ENCODE results near the gene NBEA. TPM values are rescaled to one million over a fixed set of nuclear protein-coding genes. Genes with fewer than 3 reads are reported as not detected.

Gene NBEA
- polyA plus RNA-seq, 2 of the 4 experiments (the other 2 are of a cell fraction): 3.5 to 11.8 TPM

- no peak for TF ChIP-seq MAZ (IDR thresholded peaks at IDR 0.05; ENCODE audit: borderline replicate concordance, low read depth, low read length)
These were observed 584.5 kb downstream of the NBEA start (continued) for GRCh38 chr13:35526577-35526976.

- Histone ChIP-seq H3K9me3 (no peaks in the 10 kb centered on the region), H3K4me1 (no peaks in the 10 kb centered on the region), H3K4me2 (no peak overlapping the region), H3K4me3 (no peak overlapping the region), H3K27ac (no peak overlapping the region)
- ChIA-PET POLR2A (no interaction called here), CTCF (no interaction called here)
- DNase-seq (ENCODE audit: low read depth in 1 of 2, low spot score in 1 of 2): no peak
- ATAC-seq: no peak
- no peak for FAIRE-seq
- TF ChIP-seq SREBF2 (IDR thresholded peaks at IDR 0.05): no peak
- no peak for TF ChIP-seq POLR2AphosphoS2 (conservative IDR thresholded peaks at IDR 0.05; ENCODE audit: low read length)
- no peak for TF ChIP-seq HOXB5 (CRISPR knock-in tag; IDR thresholded peaks at IDR 0.05)
- TF ChIP-seq FOSL2 (IDR thresholded peaks at IDR 0.05): no peak
- no peak for TF ChIP-seq FOSL2 (CRISPR knock-in tag; IDR thresholded peaks at IDR 0.05)
- TF ChIP-seq HOXB13 (CRISPR knock-in tag; IDR thresholded peaks at IDR 0.05; ENCODE audit: low read depth): no peak
- no peak for TF ChIP-seq CHD2 (IDR thresholded peaks at IDR 0.05; ENCODE audit: low read length, partially characterized antibody)
- 88% methylated on average over 4 of the region's 10 CpGs for WGBS (ENCODE audit: missing lambda C conversion rate)
These were observed 585.4 kb downstream of the NBEA start for GRCh38 chr13:35527451-35527850.

GRCh38 chr13:35530147-35530546 is 588.1 kb downstream of the NBEA start:
- ATAC-seq (no peak), FAIRE-seq (no peak), DNase-seq (ENCODE audit: low read depth in 1 of 2, low spot score in 1 of 2) (no peak)
- ChIA-PET POLR2A (no interaction called here), CTCF (no interaction called here)
- Histone ChIP-seq H3K9me3 (no peaks in the 10 kb centered on the region), H3K27ac (no peak overlapping the region), H3K4me2 (no peak overlapping the region), H3K4me1 (no peaks in the 10 kb centered on the region), H3K4me3 (no peak overlapping the region)
- TF ChIP-seq RARB (CRISPR knock-in tag; IDR thresholded peaks at IDR 0.05): no peak
- no peak for TF ChIP-seq RFX5 (IDR thresholded peaks at IDR 0.05)
- TF ChIP-seq RAD21 (conservative IDR thresholded peaks at IDR 0.05 in 1 of 2, IDR thresholded peaks at IDR 0.05 in 1 of 2): no peak
- 92% methylated on average over 5 of the region's 5 CpGs for WGBS (ENCODE audit: missing lambda C conversion rate)

- no peak overlapping the region for H3K4me2 ChIP-seq
- DNase-seq (ENCODE audit: low read depth in 1 of 2, low spot score in 1 of 2) (no peak), FAIRE-seq (no peak), ATAC-seq (no peak)
- TF ChIP-seq ZFP36 (IDR thresholded peaks at IDR 0.05; ENCODE audit: borderline replicate concordance, partially characterized antibody) (no peak), PHF8 (IDR thresholded peaks at IDR 0.05; ENCODE audit: borderline replicate concordance, low read depth) (no peak), BHLHE40 (IDR thresholded peaks at IDR 0.05; ENCODE audit: low read depth, low read length) (no peak), TFCP2L1 (CRISPR knock-in tag; IDR thresholded peaks at IDR 0.05) (no peak), POLR2AphosphoS2 (conservative IDR thresholded peaks at IDR 0.05; ENCODE audit: low read length) (no peak), KDM1A (IDR thresholded peaks at IDR 0.05; ENCODE audit: low read depth) (no peak), SREBF2 (IDR thresholded peaks at IDR 0.05) (no peak), FOSL2 (IDR thresholded peaks at IDR 0.05) (no peak), FOSL2 (CRISPR knock-in tag; IDR thresholded peaks at IDR 0.05) (no peak), HOXB5 (CRISPR knock-in tag; IDR thresholded peaks at IDR 0.05) (no peak), GATA3 (IDR thresholded peaks at IDR 0.05; ENCODE audit: borderline replicate concordance) (no peak), E2F6 (IDR thresholded peaks at IDR 0.05; ENCODE audit: borderline replicate concordance, low read depth) (no peak), CHD2 (IDR thresholded peaks at IDR 0.05; ENCODE audit: low read length, partially characterized antibody) (no peak), RNF2 (IDR thresholded peaks at IDR 0.05; ENCODE audit: borderline replicate concordance, low read depth) (no peak)
- H3K9me3 ChIP-seq: no peaks in the 10 kb centered on the region
- ChIA-PET POLR2A (no interaction called here), CTCF (no interaction called here)
- no peaks in the 10 kb centered on the region for H3K4me1 ChIP-seq
- H3K4me3 ChIP-seq: no peak overlapping the region
- no peak overlapping the region for H3K27ac ChIP-seq
- 92% methylated on average over 3 of the region's 3 CpGs for WGBS (ENCODE audit: missing lambda C conversion rate)
These were observed 588.5 kb downstream of the NBEA start for GRCh38 chr13:35530581-35530980.

- Histone ChIP-seq H3K4me3 (no peak overlapping the region), H3K27ac (no peak overlapping the region), H3K9me3 (no peaks in the 10 kb centered on the region), H3K4me2 (no peak overlapping the region), H3K4me1 (no peaks in the 10 kb centered on the region)
- FAIRE-seq (no peak), ATAC-seq (no peak), DNase-seq (ENCODE audit: low read depth in 1 of 2, low spot score in 1 of 2) (no peak)
- TF ChIP-seq MAZ (IDR thresholded peaks at IDR 0.05; ENCODE audit: borderline replicate concordance, low read depth, low read length): no peak
- TF ChIP-seq HMGXB4 (CRISPR knock-in tag; IDR thresholded peaks at IDR 0.05; ENCODE audit: borderline replicate concordance): no peak
- TF ChIP-seq CTCF (IDR thresholded peaks at IDR 0.05): no peak
- no peak for TF ChIP-seq HOXA7 (CRISPR knock-in tag; IDR thresholded peaks at IDR 0.05)
- no peak for TF ChIP-seq HES2 (IDR thresholded peaks at IDR 0.05)
- TF ChIP-seq TFCP2L1 (CRISPR knock-in tag; IDR thresholded peaks at IDR 0.05): no peak
- no peak for TF ChIP-seq CBX2 (IDR thresholded peaks at IDR 0.05; ENCODE audit: borderline replicate concordance, low read depth)
- 93% methylated on average over 1 of the region's 1 CpG for WGBS (ENCODE audit: missing lambda C conversion rate)
- ChIA-PET POLR2A (no interaction called here), CTCF (no interaction called here)
These were observed 589.5 kb downstream of the NBEA start for GRCh38 chr13:35531526-35531925.

Measured in A549 (cell line).